ENCODE data around the gene LIFR.

LIFR gene

GRCh38 chr5:38506302-38506701 is 50.1 kb downstream of the LIFR start:
- H3K9ac ChIP-seq: no peak overlapping the region
- no peak overlapping the region for H3K4me2 ChIP-seq
- no peak overlapping the region for H2AFZ ChIP-seq (ENCODE audit: low read depth)
- TF ChIP-seq CTCF (conservative IDR thresholded peaks at IDR 0.05; ENCODE audit: low read depth, low read length): no peak
- H3K4me3 ChIP-seq (IDR thresholded peaks at IDR 0.05; ENCODE audit: insufficient read depth, low read depth, low read length): no peak overlapping the region
- H3K4me1 ChIP-seq (ENCODE audit: low read depth, poor library complexity, severe bottlenecking): no peaks in the 10 kb centered on the region
- H3K27me3 ChIP-seq (ENCODE audit: insufficient read depth, low read depth): no peaks in the 10 kb centered on the region
- H3K36me3 ChIP-seq (ENCODE audit: insufficient read depth): no peaks in the 10 kb centered on the region
- H3K79me2 ChIP-seq (ENCODE audit: insufficient read depth, low read depth): no peaks in the 10 kb centered on the region
- H3K27ac ChIP-seq: no peak overlapping the region
- H4K20me1 ChIP-seq (ENCODE audit: insufficient read depth): no peaks in the 10 kb centered on the region

GRCh38 chr5:38500573-38501260 is 55.7 kb downstream of the LIFR start:
- no peaks in the 10 kb centered on the region for H3K79me2 ChIP-seq (ENCODE audit: insufficient read depth, low read depth)
- H4K20me1 ChIP-seq (ENCODE audit: insufficient read depth): no peaks in the 10 kb centered on the region
- no peaks in the 10 kb centered on the region for H3K4me1 ChIP-seq (ENCODE audit: low read depth, poor library complexity, severe bottlenecking)
- no peak for TF ChIP-seq CTCF (conservative IDR thresholded peaks at IDR 0.05; ENCODE audit: low read depth, low read length)
- no peak overlapping the region for H3K4me2 ChIP-seq
- no peaks in the 10 kb centered on the region for H3K27me3 ChIP-seq (ENCODE audit: insufficient read depth, low read depth)
- no peak overlapping the region for H3K9ac ChIP-seq
- no peak overlapping the region for H2AFZ ChIP-seq (ENCODE audit: low read depth)
- no peak overlapping the region for H3K4me3 ChIP-seq (IDR thresholded peaks at IDR 0.05; ENCODE audit: insufficient read depth, low read depth, low read length)
- H3K36me3 ChIP-seq (ENCODE audit: insufficient read depth): no peaks in the 10 kb centered on the region
- H3K27ac ChIP-seq: no peak overlapping the region

GRCh38 chr5:38497946-38498345 is 58.5 kb downstream of the LIFR start:
- no peaks in the 10 kb centered on the region for H3K27me3 ChIP-seq (ENCODE audit: insufficient read depth, low read depth)
- TF ChIP-seq CTCF (conservative IDR thresholded peaks at IDR 0.05; ENCODE audit: low read depth, low read length): no peak

GRCh38 chr5:38494763-38495162 is 61.7 kb downstream of the LIFR start:
- Histone ChIP-seq H3K4me1 (ENCODE audit: low read depth, poor library complexity, severe bottlenecking) (no peaks in the 10 kb centered on the region), H3K27ac (no peak overlapping the region), H2AFZ (ENCODE audit: low read depth) (no peak overlapping the region), H3K4me2 (no peak overlapping the region), H3K36me3 (ENCODE audit: insufficient read depth) (no peaks in the 10 kb centered on the region), H3K9ac (no peak overlapping the region), H3K27me3 (ENCODE audit: insufficient read depth, low read depth) (no peaks in the 10 kb centered on the region), H3K4me3 (IDR thresholded peaks at IDR 0.05; ENCODE audit: insufficient read depth, low read depth, low read length) (no peak overlapping the region), H4K20me1 (ENCODE audit: insufficient read depth) (no peaks in the 10 kb centered on the region), H3K79me2 (ENCODE audit: insufficient read depth, low read depth) (no peaks in the 10 kb centered on the region)
- no peak for TF ChIP-seq CTCF (conservative IDR thresholded peaks at IDR 0.05; ENCODE audit: low read depth, low read length)

More at GRCh38 chr5:38497946-38498345, 58.5 kb downstream of the LIFR start:
- Histone ChIP-seq H3K4me3 (IDR thresholded peaks at IDR 0.05; ENCODE audit: insufficient read depth, low read depth, low read length) (no peak overlapping the region), H3K36me3 (ENCODE audit: insufficient read depth) (no peaks in the 10 kb centered on the region), H3K9ac (no peak overlapping the region), H4K20me1 (ENCODE audit: insufficient read depth) (no peaks in the 10 kb centered on the region), H3K4me1 (ENCODE audit: low read depth, poor library complexity, severe bottlenecking) (no peaks in the 10 kb centered on the region), H3K27ac (no peak overlapping the region), H3K79me2 (ENCODE audit: insufficient read depth, low read depth) (no peaks in the 10 kb centered on the region), H3K4me2 (no peak overlapping the region), H2AFZ (ENCODE audit: low read depth) (no peak overlapping the region)

All from KMS-11 (cell line).